Measurements from ENCODE around the gene GMDS.

Gene GMDS

GRCh38 chr6:1585669-1586049 lies 659.7 kb downstream of the GMDS start:
- Histone ChIP-seq H3K4me2 (ENCODE audit: low read depth, low read length, poor library complexity, severe bottlenecking) (no peak overlapping the region), H2AFZ (ENCODE audit: low read length) (no peak overlapping the region), H3K9ac (ENCODE audit: low read depth, low read length, poor library complexity, severe bottlenecking) (no peak overlapping the region), H4K20me1 (ENCODE audit: insufficient read depth, low read length, poor library complexity, severe bottlenecking) (no peaks in the 10 kb centered on the region), H3F3A (ENCODE audit: low read depth) (no peaks in the 10 kb centered on the region), H3K9me2 (replicated peaks; ENCODE audit: low read depth, low read length) (no peaks in the 10 kb centered on the region), H3K4me3 (ENCODE audit: low read length, poor library complexity, severe bottlenecking) (no peak overlapping the region), H3K9me3 (ENCODE audit: insufficient read depth, low read depth, low read length) (no peaks in the 10 kb centered on the region), H3K4me1 (ENCODE audit: insufficient read depth, low read length, poor library complexity, severe bottlenecking) (no peaks in the 10 kb centered on the region), H3K79me2 (ENCODE audit: insufficient read depth, low read length) (no peaks in the 10 kb centered on the region), H3K36me3 (ENCODE audit: insufficient read depth, low read length) (no peaks in the 10 kb centered on the region), H3K27me3 (ENCODE audit: insufficient read depth, low read length, poor library complexity, severe bottlenecking) (no peaks in the 10 kb centered on the region)
- no peak for TF ChIP-seq EZH2phosphoT487 (IDR thresholded peaks at IDR 0.05; ENCODE audit: borderline replicate concordance)
- TF ChIP-seq CTCF (conservative IDR thresholded peaks at IDR 0.05; ENCODE audit: low read length) = no peak

GRCh38 chr6:1584996-1585668 lies 660.3 kb downstream of the GMDS start:
- TF ChIP-seq EZH2phosphoT487 (IDR thresholded peaks at IDR 0.05; ENCODE audit: borderline replicate concordance) (no peak), CTCF (conservative IDR thresholded peaks at IDR 0.05; ENCODE audit: low read length) (no peak)
- H3K4me3 ChIP-seq (ENCODE audit: low read length, poor library complexity, severe bottlenecking) = no peak overlapping the region
- no peak overlapping the region for H3K9ac ChIP-seq (ENCODE audit: low read depth, low read length, poor library complexity, severe bottlenecking)
- H3K9me2 ChIP-seq (replicated peaks; ENCODE audit: low read depth, low read length) = no peaks in the 10 kb centered on the region
- H3K4me1 ChIP-seq (ENCODE audit: insufficient read depth, low read length, poor library complexity, severe bottlenecking) = no peaks in the 10 kb centered on the region
- H4K20me1 ChIP-seq (ENCODE audit: insufficient read depth, low read length, poor library complexity, severe bottlenecking) = no peaks in the 10 kb centered on the region
- H3K27me3 ChIP-seq (ENCODE audit: insufficient read depth, low read length, poor library complexity, severe bottlenecking) = no peaks in the 10 kb centered on the region
- H3K36me3 ChIP-seq (ENCODE audit: insufficient read depth, low read length) = no peaks in the 10 kb centered on the region
- H3K79me2 ChIP-seq (ENCODE audit: insufficient read depth, low read length) = no peaks in the 10 kb centered on the region
- H3F3A ChIP-seq (ENCODE audit: low read depth) = no peaks in the 10 kb centered on the region
- H2AFZ ChIP-seq (ENCODE audit: low read length) = no peak overlapping the region
- no peaks in the 10 kb centered on the region for H3K9me3 ChIP-seq (ENCODE audit: insufficient read depth, low read depth, low read length)
- no peak overlapping the region for H3K4me2 ChIP-seq (ENCODE audit: low read depth, low read length, poor library complexity, severe bottlenecking)

GRCh38 chr6:1584146-1584545 lies 661.3 kb downstream of the GMDS start:
- no peak overlapping the region for H2AFZ ChIP-seq (ENCODE audit: low read length)
- H3K9me3 ChIP-seq (ENCODE audit: insufficient read depth, low read depth, low read length) = no peaks in the 10 kb centered on the region
- no peaks in the 10 kb centered on the region for H3K79me2 ChIP-seq (ENCODE audit: insufficient read depth, low read length)
- no peak for TF ChIP-seq CTCF (conservative IDR thresholded peaks at IDR 0.05; ENCODE audit: low read length)
- TF ChIP-seq EZH2phosphoT487 (IDR thresholded peaks at IDR 0.05; ENCODE audit: borderline replicate concordance) = no peak
- no peaks in the 10 kb centered on the region for H3F3A ChIP-seq (ENCODE audit: low read depth)
- no peaks in the 10 kb centered on the region for H3K36me3 ChIP-seq (ENCODE audit: insufficient read depth, low read length)
- no peak overlapping the region for H3K9ac ChIP-seq (ENCODE audit: low read depth, low read length, poor library complexity, severe bottlenecking)
- H3K4me3 ChIP-seq (ENCODE audit: low read length, poor library complexity, severe bottlenecking) = no peak overlapping the region
- H3K27me3 ChIP-seq (ENCODE audit: insufficient read depth, low read length, poor library complexity, severe bottlenecking) = no peaks in the 10 kb centered on the region
- H4K20me1 ChIP-seq (ENCODE audit: insufficient read depth, low read length, poor library complexity, severe bottlenecking) = no peaks in the 10 kb centered on the region
- no peaks in the 10 kb centered on the region for H3K4me1 ChIP-seq (ENCODE audit: insufficient read depth, low read length, poor library complexity, severe bottlenecking)
- H3K4me2 ChIP-seq (ENCODE audit: low read depth, low read length, poor library complexity, severe bottlenecking) = no peak overlapping the region
- no peaks in the 10 kb centered on the region for H3K9me2 ChIP-seq (replicated peaks; ENCODE audit: low read depth, low read length)

Data from Loucy (cell line).